Measurements from ENCODE around the gene CCN5. TPM values are rescaled to one million over a fixed set of nuclear protein-coding genes. Genes with fewer than 3 reads are reported as not detected.

CCN5 gene
- total and polyA plus RNA-seq, 2 of the 8 experiments (the other 6 are each of a cell fraction or from before 2014, with no cell fraction given): not detected

DNA sequence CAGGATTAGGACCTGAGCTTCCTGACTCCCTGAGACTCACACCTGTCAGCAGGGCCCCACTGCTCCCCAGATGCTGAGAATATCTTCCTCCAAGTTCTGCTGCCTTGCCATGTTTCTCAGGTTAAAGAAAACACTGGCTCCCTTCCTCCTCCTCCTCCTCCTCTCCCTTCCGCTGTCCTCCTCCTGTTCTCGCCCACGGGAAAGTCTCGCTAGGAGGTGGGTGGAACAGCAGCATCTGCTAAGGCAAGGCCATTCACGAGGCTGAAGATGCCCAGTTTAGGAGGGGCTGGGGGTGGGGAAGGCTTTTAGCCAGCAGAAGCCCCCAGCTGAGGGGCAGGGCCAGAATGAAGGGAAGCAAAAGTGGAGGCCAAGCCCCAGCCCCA lies 54.3 kb downstream of the CCN5 start (continued):
- TF ChIP-seq, protein P1, sequence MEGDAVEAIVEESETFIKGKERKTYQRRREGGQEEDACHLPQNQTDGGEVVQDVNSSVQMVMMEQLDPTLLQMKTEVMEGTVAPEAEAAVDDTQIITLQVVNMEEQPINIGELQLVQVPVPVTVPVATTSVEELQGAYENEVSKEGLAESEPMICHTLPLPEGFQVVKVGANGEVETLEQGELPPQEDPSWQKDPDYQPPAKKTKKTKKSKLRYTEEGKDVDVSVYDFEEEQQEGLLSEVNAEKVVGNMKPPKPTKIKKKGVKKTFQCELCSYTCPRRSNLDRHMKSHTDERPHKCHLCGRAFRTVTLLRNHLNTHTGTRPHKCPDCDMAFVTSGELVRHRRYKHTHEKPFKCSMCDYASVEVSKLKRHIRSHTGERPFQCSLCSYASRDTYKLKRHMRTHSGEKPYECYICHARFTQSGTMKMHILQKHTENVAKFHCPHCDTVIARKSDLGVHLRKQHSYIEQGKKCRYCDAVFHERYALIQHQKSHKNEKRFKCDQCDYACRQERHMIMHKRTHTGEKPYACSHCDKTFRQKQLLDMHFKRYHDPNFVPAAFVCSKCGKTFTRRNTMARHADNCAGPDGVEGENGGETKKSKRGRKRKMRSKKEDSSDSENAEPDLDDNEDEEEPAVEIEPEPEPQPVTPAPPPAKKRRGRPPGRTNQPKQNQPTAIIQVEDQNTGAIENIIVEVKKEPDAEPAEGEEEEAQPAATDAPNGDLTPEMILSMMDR (IDR thresholded peaks at IDR 0.05; ENCODE audit: control extremely low read depth in 1 of 3, insufficient read depth in 1 of 3, low read depth in 1 of 3, low read length in 3 of 3): no peak
- TF ChIP-seq CREB1 (IDR thresholded peaks at IDR 0.05): no peak
- TF ChIP-seq KDM5A (IDR thresholded peaks at IDR 0.05; ENCODE audit: low read length): no peak
- no peak for TF ChIP-seq NANOG (IDR thresholded peaks at IDR 0.05; ENCODE audit: insufficient read depth, low read depth, low read length, poor library complexity, severe bottlenecking)
- no peak for TF ChIP-seq YY1 (IDR thresholded peaks at IDR 0.05; ENCODE audit: low read depth, low read length)

Measured in H1 (cell line).